ENCODE measurements around the gene ABHD10.

Gene ABHD10

GRCh38 chr3:112027142-112027541 lies 48.3 kb downstream of the ABHD10 start:
- Histone ChIP-seq H2AFZ (ENCODE audit: low read length) (no peak overlapping the region), H3K27ac (ENCODE audit: low read depth, low read length, poor library complexity, severe bottlenecking) (no peak overlapping the region), H3K9me3 (ENCODE audit: low read length) (no peaks in the 10 kb centered on the region), H4K20me1 (ENCODE audit: insufficient read depth, low read length) (no peaks in the 10 kb centered on the region), H3K4me2 (ENCODE audit: low read length) (no peak overlapping the region), H3F3A (ENCODE audit: insufficient read depth, low read length) (no peaks in the 10 kb centered on the region), H3K79me2 (ENCODE audit: insufficient read depth, low read length) (no peaks in the 10 kb centered on the region), H3K27me3 (ENCODE audit: insufficient read depth, low read length) (no peaks in the 10 kb centered on the region; the same call in 1 of the 2 replicates), H3K9me2 (ENCODE audit: low read depth, low read length) (no peaks in the 10 kb centered on the region), H3K9ac (ENCODE audit: low read length) (no peak overlapping the region), H3K4me3 (ENCODE audit: low read depth, low read length, poor library complexity, severe bottlenecking) (no peak overlapping the region), H3K36me3 (ENCODE audit: insufficient read depth, low read length) (no peaks in the 10 kb centered on the region), H3K4me1 (ENCODE audit: insufficient read depth, low read length, severe bottlenecking) (no peaks in the 10 kb centered on the region)
- TF ChIP-seq EZH2 (IDR thresholded peaks at IDR 0.05; ENCODE audit: borderline replicate concordance, low read length) (no peak), CTCF (IDR thresholded peaks at IDR 0.05; ENCODE audit: low read length) (no peak)

GRCh38 chr3:112027826-112028225 lies 49.0 kb downstream of the ABHD10 start:
- no peak overlapping the region for H3K4me3 ChIP-seq (ENCODE audit: low read depth, low read length, poor library complexity, severe bottlenecking)
- no peaks in the 10 kb centered on the region for H3F3A ChIP-seq (ENCODE audit: insufficient read depth, low read length)
- TF ChIP-seq CTCF (IDR thresholded peaks at IDR 0.05; ENCODE audit: low read length) (no peak), EZH2 (IDR thresholded peaks at IDR 0.05; ENCODE audit: borderline replicate concordance, low read length) (no peak)
- H3K4me1 ChIP-seq (ENCODE audit: insufficient read depth, low read length, severe bottlenecking) = no peaks in the 10 kb centered on the region
- no peak overlapping the region for H3K27ac ChIP-seq (ENCODE audit: low read depth, low read length, poor library complexity, severe bottlenecking)
- no peak overlapping the region for H3K4me2 ChIP-seq (ENCODE audit: low read length)
- H3K9me3 ChIP-seq (ENCODE audit: low read length) = no peaks in the 10 kb centered on the region
- no peak overlapping the region for H2AFZ ChIP-seq (ENCODE audit: low read length)
- H3K9ac ChIP-seq (ENCODE audit: low read length) = no peak overlapping the region
- no peaks in the 10 kb centered on the region for H3K9me2 ChIP-seq (ENCODE audit: low read depth, low read length)
- no peaks in the 10 kb centered on the region for H3K27me3 ChIP-seq (ENCODE audit: insufficient read depth, low read length)
- H4K20me1 ChIP-seq (ENCODE audit: insufficient read depth, low read length) = no peaks in the 10 kb centered on the region
- no peaks in the 10 kb centered on the region for H3K36me3 ChIP-seq (ENCODE audit: insufficient read depth, low read length)
- H3K79me2 ChIP-seq (ENCODE audit: insufficient read depth, low read length) = no peaks in the 10 kb centered on the region

- H3K9ac ChIP-seq (ENCODE audit: low read length) = no peak overlapping the region
- H3K4me3 ChIP-seq (ENCODE audit: low read depth, low read length, poor library complexity, severe bottlenecking) = no peak overlapping the region
- H3K9me2 ChIP-seq (ENCODE audit: low read depth, low read length) = no peaks in the 10 kb centered on the region
- no peaks in the 10 kb centered on the region for H4K20me1 ChIP-seq (ENCODE audit: insufficient read depth, low read length)
- no peaks in the 10 kb centered on the region for H3K27me3 ChIP-seq (ENCODE audit: insufficient read depth, low read length)
- H3K9me3 ChIP-seq (ENCODE audit: low read length) = no peaks in the 10 kb centered on the region
- no peaks in the 10 kb centered on the region for H3K36me3 ChIP-seq (ENCODE audit: insufficient read depth, low read length)
- H3K27ac ChIP-seq (ENCODE audit: low read depth, low read length, poor library complexity, severe bottlenecking) = no peak overlapping the region
- H2AFZ ChIP-seq (ENCODE audit: low read length) = no peak overlapping the region
- no peaks in the 10 kb centered on the region for H3K79me2 ChIP-seq (ENCODE audit: insufficient read depth, low read length)
- no peak for TF ChIP-seq CTCF (IDR thresholded peaks at IDR 0.05; ENCODE audit: low read length)
- TF ChIP-seq EZH2 (IDR thresholded peaks at IDR 0.05; ENCODE audit: borderline replicate concordance, low read length) = no peak
- no peak overlapping the region for H3K4me2 ChIP-seq (ENCODE audit: low read length)
- no peaks in the 10 kb centered on the region for H3K4me1 ChIP-seq (ENCODE audit: insufficient read depth, low read length, severe bottlenecking)
- no peaks in the 10 kb centered on the region for H3F3A ChIP-seq (ENCODE audit: insufficient read depth, low read length)
Observed at GRCh38 chr3:112030901-112031300, 52.1 kb downstream of the ABHD10 start.
